HG02571 (cell line): ENCODE results near the gene DHX30.
"Not testable (repeated sequence)": the region's sequence is repeated elsewhere in the genome, so short reads cannot be mapped to it uniquely, and the experiment has no call there.

ENCODE experiments used
- ATAC-seq: cut with Tn5 transposase; IDR thresholded peaks from one replicate; pipeline ENCODE4 v1.9.1; 2021; ENCODE audit warnings: mild to moderate bottlenecking, moderate library complexity; ENCODE audit not compliant: unreplicated experiment

Gene DHX30

GRCh38 chr3:47874438-47874837 is 71.5 kb downstream of the DHX30 start:
- no peak for ATAC-seq

GRCh38 chr3:47874913-47875312 is 72.0 kb downstream of the DHX30 start:
- ATAC-seq, result no peak

- ATAC-seq, result no peak
Observed at GRCh38 chr3:47877290-47877689, 74.4 kb downstream of the DHX30 start.

- no peak for ATAC-seq
Observed at GRCh38 chr3:47877719-47878118, 74.8 kb downstream of the DHX30 start.

GRCh38 chr3:47882338-47882737 is 79.4 kb downstream of the DHX30 start:
- ATAC-seq, result no peak

GRCh38 chr3:47884603-47885002 is 81.7 kb downstream of the DHX30 start:
- ATAC-seq, result no peak

- no peak for ATAC-seq
Observed at GRCh38 chr3:47885168-47885567, 82.2 kb downstream of the DHX30 start.

- ATAC-seq, result not testable (repeated sequence)
Observed at GRCh38 chr3:47887991-47888390, 85.1 kb downstream of the DHX30 start.

- no peak for ATAC-seq
Observed at GRCh38 chr3:47888986-47889757, 86.2 kb downstream of the DHX30 start.

GRCh38 chr3:47890126-47890827 is 87.3 kb downstream of the DHX30 start:
- no peak for ATAC-seq

- ATAC-seq, result no peak
Observed at GRCh38 chr3:47890828-47891612, 88.1 kb downstream of the DHX30 start.

- no peak for ATAC-seq
Observed at GRCh38 chr3:47891613-47892005, 88.7 kb downstream of the DHX30 start.

GRCh38 chr3:47892286-47893040 is 89.5 kb downstream of the DHX30 start:
- no peak for ATAC-seq

- no peak for ATAC-seq
Observed at GRCh38 chr3:47895241-47895640, 92.3 kb downstream of the DHX30 start.

GRCh38 chr3:47896736-47897135 is 93.8 kb downstream of the DHX30 start:
- ATAC-seq, result no peak

- ATAC-seq, result no peak
Observed at GRCh38 chr3:47897954-47898353, 95.0 kb downstream of the DHX30 start.

GRCh38 chr3:47899495-47900108 is 96.7 kb downstream of the DHX30 start:
- ATAC-seq, result no peak
